Transverse colon (tissue), 4 donors: ENCODE results near the gene UNC5B.

Experiments
- CTCF ChIP-seq, 5 experiments: fragments of 200-600 bp in 3 of 5; fragments of 450-650 bp in 2 of 5; sonication (generic) in 3 of 5; IDR thresholded peaks; 1 replicate in 2 of 5; 2 replicates in 3 of 5; pipeline ENCODE4 v1.5.1; 2016 to 2017; ENCODE audit warnings: antibody characterized with exemption in 5 of 5, inconsistent platforms in 3 of 5, mild to moderate bottlenecking in 2 of 5, moderate library complexity in 1 of 5
- EP300 ChIP-seq: sonication (generic); formaldehyde crosslinking; IDR thresholded peaks from one replicate; pipeline ENCODE4 v1.6.1; 2017; ENCODE audit warnings: antibody characterized with exemption, low read depth
- POLR2A ChIP-seq: fragments of 450-650 bp; IDR thresholded peaks from one replicate; pipeline ENCODE4 v1.6.1; 2016; ENCODE audit warnings: antibody characterized with exemption, mild to moderate bottlenecking, moderate library complexity
- POLR2AphosphoS5 ChIP-seq, 3 donors: sonication (generic); formaldehyde crosslinking; IDR thresholded peaks; one replicate each; pipeline ENCODE4 v1.6.1; 2016; ENCODE audit warnings: antibody characterized with exemption in 3 of 3

GRCh38 chr10:71250405-71250804, 38.0 kb downstream of the UNC5B start:
- TF ChIP-seq CTCF (IDR thresholded peaks at IDR 0.05) (no peak), POLR2A (no peak), POLR2AphosphoS5 (IDR thresholded peaks at IDR 0.05) (no peak), EP300 (no peak)
